HFFc6 (cell line): ENCODE results near the gene RNU5D-1. TPM values are rescaled to one million over a fixed set of nuclear protein-coding genes. Genes with fewer than 3 reads are reported as not detected.

ENCODE experiments used
- DNase-seq: peaks from one replicate; pipeline ENCODE4 v3.0.0-alpha.2; 2018
- H3K27ac Mint-ChIP-seq: 2 replicates; pipeline ENCODE4 v1.8.0; 2020; ENCODE audit warnings: mild to moderate bottlenecking, mixed read lengths
- H3K27me3 Mint-ChIP-seq: 2 replicates; pipeline ENCODE4 v1.8.0; 2021; ENCODE audit warnings: mild to moderate bottlenecking, moderate library complexity, mixed read lengths; ENCODE audit not compliant: insufficient read depth
- H3K36me3 Mint-ChIP-seq: 2 replicates; pipeline ENCODE4 v1.8.0; 2021; ENCODE audit warnings: low read depth, mixed read lengths
- H3K4me1 Mint-ChIP-seq: 2 replicates; pipeline ENCODE4 v1.8.0; 2020; ENCODE audit warnings: low read depth, mixed read lengths
- H3K4me3 Mint-ChIP-seq: 2 replicates; pipeline ENCODE4 v1.8.0; 2020; ENCODE audit warnings: mild to moderate bottlenecking, moderate library complexity, mixed read lengths
- H3K9me3 Mint-ChIP-seq: 2 replicates; pipeline ENCODE4 v1.8.0; 2020; ENCODE audit warnings: mild to moderate bottlenecking, mixed read lengths
- total RNA-seq, 6 experiments: library from RNA; stranded (reverse); fragmentation: NEBNext Ultra II Directional; extraction: Animal tissue kit (Norgen Biotek cat#: 25700); gene quantifications; 2 replicates in 1 of 6; 3 replicates in 5 of 6; pipeline ENCODE4 v1.2.3, GENCODE V29; 2021
- TF ChIP-seq, protein P1 (sequence below): fragments of 200-600 bp; sonication (generic); IDR thresholded peaks from 2 replicates; pipeline ENCODE4 v1.5.0; 2021; ENCODE audit warnings: antibody characterized with exemption, mild to moderate bottlenecking

Gene RNU5D-1
- total RNA-seq, 6 experiments from 2014 or later = not detected

DNA sequence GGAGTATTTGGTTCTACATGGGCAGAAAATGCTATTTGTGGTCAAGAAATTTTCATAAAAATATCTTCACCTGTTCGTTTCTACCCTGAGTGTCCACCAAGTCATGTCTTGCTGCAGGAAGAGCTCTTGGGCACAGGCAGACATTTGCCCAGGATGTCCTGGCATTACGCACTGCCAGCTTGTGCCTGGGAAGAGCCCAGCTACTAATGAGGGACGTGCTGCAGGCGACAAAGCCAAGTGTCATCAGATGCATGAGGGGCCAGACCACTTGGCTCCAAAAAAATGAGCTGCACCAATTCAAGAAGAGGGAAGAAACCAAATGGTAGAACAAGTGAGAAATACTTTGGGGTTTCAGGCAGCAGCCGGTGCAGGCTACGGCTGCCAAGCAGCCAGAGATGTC, 12.9 kb downstream of the RNU5D-1 start:
- H3K4me1 Mint-ChIP-seq = peaks cover 20% of the 10 kb centered on the region
- H3K9me3 Mint-ChIP-seq = no peaks in the 10 kb centered on the region
- no peaks in the 10 kb centered on the region for H3K36me3 Mint-ChIP-seq
- H3K27ac Mint-ChIP-seq = no peak overlapping the region
- peaks cover 10% of the 10 kb centered on the region for H3K27me3 Mint-ChIP-seq
- TF ChIP-seq, protein P1, sequence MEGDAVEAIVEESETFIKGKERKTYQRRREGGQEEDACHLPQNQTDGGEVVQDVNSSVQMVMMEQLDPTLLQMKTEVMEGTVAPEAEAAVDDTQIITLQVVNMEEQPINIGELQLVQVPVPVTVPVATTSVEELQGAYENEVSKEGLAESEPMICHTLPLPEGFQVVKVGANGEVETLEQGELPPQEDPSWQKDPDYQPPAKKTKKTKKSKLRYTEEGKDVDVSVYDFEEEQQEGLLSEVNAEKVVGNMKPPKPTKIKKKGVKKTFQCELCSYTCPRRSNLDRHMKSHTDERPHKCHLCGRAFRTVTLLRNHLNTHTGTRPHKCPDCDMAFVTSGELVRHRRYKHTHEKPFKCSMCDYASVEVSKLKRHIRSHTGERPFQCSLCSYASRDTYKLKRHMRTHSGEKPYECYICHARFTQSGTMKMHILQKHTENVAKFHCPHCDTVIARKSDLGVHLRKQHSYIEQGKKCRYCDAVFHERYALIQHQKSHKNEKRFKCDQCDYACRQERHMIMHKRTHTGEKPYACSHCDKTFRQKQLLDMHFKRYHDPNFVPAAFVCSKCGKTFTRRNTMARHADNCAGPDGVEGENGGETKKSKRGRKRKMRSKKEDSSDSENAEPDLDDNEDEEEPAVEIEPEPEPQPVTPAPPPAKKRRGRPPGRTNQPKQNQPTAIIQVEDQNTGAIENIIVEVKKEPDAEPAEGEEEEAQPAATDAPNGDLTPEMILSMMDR = no peak
- DNase-seq = no peak
- no peak overlapping the region for H3K4me3 Mint-ChIP-seq

DNA sequence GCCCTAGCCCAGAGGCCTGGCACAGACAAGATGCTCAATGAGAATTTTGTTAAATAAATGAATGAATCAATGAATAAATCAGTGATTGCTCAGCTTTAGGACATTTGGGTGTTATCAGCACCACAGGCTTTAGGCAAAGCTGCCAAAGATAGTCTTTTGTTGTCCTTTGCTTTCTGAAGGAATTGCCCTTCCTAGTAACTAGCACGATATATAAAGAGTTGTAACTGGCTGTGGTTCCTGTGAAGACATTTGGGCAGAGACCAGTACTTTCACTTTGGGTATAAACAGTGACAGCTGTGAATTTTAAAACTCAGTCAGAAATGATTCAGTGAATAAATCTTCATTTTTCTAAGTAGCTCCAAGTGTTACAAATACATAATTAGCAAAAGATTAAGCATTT, 13.3 kb downstream of the RNU5D-1 start:
- TF ChIP-seq, protein P1 = no peak
- no peaks in the 10 kb centered on the region for H3K36me3 Mint-ChIP-seq
- H3K9me3 Mint-ChIP-seq = no peaks in the 10 kb centered on the region
- H3K27me3 Mint-ChIP-seq = peaks cover 13% of the 10 kb centered on the region
- H3K4me3 Mint-ChIP-seq = no peak overlapping the region
- DNase-seq = no peak
- peaks cover 20% of the 10 kb centered on the region for H3K4me1 Mint-ChIP-seq
- no peak overlapping the region for H3K27ac Mint-ChIP-seq

DNA sequence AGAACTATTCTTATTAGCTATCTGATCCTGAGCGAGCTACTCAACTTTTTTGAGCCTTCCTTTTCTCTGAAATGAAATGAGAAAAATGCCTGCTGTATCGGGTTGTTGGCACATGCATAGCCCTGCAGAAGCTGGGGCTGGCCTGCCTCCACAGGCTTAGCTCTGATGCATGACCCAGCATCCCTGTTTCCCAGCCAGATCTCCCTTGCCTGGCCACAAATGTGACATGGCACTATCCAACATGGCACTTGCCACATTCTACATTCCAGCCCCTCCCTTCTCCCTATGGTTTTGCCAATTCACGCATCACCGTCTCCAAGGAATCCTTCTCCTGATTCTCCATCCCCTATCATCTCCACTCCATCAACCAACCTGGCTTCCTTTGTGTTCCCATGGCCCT, 13.8 kb downstream of the RNU5D-1 start:
- Mint-ChIP-seq H3K27ac (no peak overlapping the region), H3K36me3 (no peaks in the 10 kb centered on the region), H3K4me3 (no peak overlapping the region), H3K9me3 (no peaks in the 10 kb centered on the region), H3K27me3 (peaks cover 13% of the 10 kb centered on the region), H3K4me1 (peaks cover 20% of the 10 kb centered on the region)
- TF ChIP-seq, protein P1 = no peak
- no peak for DNase-seq

DNA sequence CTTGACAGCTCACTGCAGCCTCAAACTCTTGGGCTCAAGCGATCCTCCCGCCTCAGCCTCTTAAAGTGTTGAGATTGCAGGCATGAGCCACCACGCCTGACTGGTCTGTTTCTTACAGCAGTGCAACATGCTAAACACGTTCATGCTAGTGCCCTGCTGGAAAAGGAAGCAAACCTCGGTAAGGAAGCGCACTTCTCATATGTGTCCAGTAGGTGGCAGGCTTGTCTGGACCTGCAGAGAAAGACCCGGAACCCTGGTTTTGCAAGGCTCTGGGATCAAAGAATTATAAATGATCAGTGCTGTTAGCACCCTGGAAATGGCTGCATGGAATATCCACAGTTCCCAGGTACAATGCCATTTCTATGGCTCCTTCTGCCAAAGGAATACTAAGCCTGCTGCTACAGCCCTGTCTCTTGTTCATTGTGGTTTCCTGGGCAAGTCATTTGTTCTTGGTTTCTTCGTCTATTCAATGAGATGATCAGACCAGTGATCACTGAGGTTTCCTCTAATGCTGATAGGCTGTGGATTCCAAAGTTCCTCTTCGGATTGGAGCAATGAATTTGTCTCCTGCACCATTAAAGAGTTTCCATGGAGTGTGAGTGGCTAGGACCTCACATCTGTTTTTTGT, 15.9 kb downstream of the RNU5D-1 start:
- Mint-ChIP-seq H3K4me3 (no peak overlapping the region), H3K27ac (no peak overlapping the region), H3K36me3 (no peaks in the 10 kb centered on the region), H3K27me3 (peaks cover 15% of the 10 kb centered on the region), H3K4me1 (peaks cover 20% of the 10 kb centered on the region), H3K9me3 (no peaks in the 10 kb centered on the region)
- peak; percentile 63 for DNase-seq
- TF ChIP-seq, protein P1 = peak; percentile 97

DNA sequence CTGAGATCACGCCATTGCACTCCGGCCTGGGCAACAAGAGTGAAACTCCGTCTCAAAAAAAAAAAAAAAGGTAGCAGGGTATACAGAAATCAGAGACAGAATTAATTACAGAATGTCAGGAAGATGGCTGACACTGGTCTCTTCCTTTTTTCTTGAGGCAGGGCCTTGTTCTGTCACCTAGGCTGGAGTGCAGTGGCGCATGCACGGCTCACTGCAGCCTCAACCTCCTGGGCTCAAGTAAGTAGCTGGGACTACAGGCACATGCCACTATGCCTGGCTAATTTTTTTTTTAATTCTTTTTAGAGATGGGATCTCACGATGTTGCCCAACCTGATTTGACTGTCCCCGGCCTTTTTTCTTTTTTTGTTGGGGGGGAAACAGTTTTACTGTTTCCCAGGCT, 16.4 kb downstream of the RNU5D-1 start:
- H3K4me1 Mint-ChIP-seq = peaks cover 20% of the 10 kb centered on the region
- no peak for DNase-seq
- H3K27ac Mint-ChIP-seq = no peak overlapping the region
- H3K36me3 Mint-ChIP-seq = no peaks in the 10 kb centered on the region
- no peaks in the 10 kb centered on the region for H3K9me3 Mint-ChIP-seq
- peaks cover 14% of the 10 kb centered on the region for H3K27me3 Mint-ChIP-seq
- no peak overlapping the region for H3K4me3 Mint-ChIP-seq
- TF ChIP-seq, protein P1 = no peak

DNA sequence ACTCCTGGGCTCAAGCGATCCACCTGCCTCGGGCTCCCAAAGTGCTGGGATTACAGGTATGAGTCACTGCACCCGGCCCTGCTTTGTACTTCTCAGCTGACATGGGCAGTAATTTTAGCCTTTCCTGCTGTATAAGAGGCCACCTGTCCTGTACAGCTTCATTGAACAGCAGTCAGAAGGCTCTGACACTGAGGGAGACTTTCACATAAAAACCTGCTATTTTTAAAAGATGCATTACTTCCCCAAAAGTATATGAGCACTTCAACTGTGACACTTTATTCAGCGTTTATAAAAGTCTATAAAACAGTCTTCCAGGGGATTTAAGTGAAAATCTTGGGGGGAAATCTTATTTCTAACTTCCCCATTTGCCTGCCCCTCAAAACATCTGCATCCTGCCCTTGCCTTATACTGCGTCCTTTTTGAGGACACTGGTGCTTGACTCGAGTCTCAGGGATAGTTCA, 17.6 kb downstream of the RNU5D-1 start:
- DNase-seq = no peak
- Mint-ChIP-seq H3K27ac (no peak overlapping the region), H3K27me3 (peaks cover 14% of the 10 kb centered on the region), H3K4me3 (no peak overlapping the region), H3K4me1 (peaks cover 23% of the 10 kb centered on the region), H3K36me3 (no peaks in the 10 kb centered on the region), H3K9me3 (no peaks in the 10 kb centered on the region)
- TF ChIP-seq, protein P1 = no peak
